Cardiac septum (tissue), 1 donor: ENCODE data around the gene NFS1. TPM values are rescaled to one million over a fixed set of nuclear protein-coding genes. Genes with fewer than 3 reads are reported as not detected.
A peak's percentile ranks its signal among the peaks of the same experiment; 100 is the strongest.

Experiments used
- DNase-seq: peaks from one replicate; pipeline ENCODE4 v3.0.0-alpha.2; 2020; ENCODE audit warnings: low spot score
- intact Hi-C: fragments of 100-400 bp; cut with DNase I; formaldehyde crosslinking; loops from one replicate; pipeline ENCODE4 v1.14.0; 2022
- total RNA-seq: library from RNA; stranded (reverse); fragmentation: NEBNext Ultra II Directional; extraction: Animal tissue kit (Norgen Biotek cat#: 25700); gene quantifications from one replicate; pipeline ENCODE4 v1.2.1, GENCODE V29; 2021
- donor health status: DM: no; HTN: no; CAD: no.

Gene NFS1
- total RNA-seq, 1 donor from 2014 or later = 55.0 TPM

DNA sequence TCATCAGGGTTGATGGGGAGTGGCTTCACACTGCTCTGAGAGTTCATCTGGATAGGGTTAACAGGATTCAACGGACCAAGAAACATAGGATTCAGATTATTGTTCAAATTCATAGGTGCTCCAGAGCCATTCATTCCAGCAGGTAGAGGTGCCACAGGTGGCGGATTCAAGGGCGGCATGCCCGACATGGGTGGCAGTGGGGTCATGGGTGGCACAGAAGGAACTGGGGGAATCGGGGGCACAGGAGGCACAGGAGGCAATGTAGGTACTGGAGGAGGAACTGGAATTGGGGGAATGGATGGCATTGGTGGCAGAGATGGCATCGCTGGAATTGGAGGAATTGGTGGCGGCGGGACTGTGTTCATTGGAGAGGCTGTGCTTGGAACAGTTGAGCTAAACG is 44.7 kb downstream of the NFS1 start:
- intact Hi-C loops = no loop called here
- DNase-seq = no peak

DNA sequence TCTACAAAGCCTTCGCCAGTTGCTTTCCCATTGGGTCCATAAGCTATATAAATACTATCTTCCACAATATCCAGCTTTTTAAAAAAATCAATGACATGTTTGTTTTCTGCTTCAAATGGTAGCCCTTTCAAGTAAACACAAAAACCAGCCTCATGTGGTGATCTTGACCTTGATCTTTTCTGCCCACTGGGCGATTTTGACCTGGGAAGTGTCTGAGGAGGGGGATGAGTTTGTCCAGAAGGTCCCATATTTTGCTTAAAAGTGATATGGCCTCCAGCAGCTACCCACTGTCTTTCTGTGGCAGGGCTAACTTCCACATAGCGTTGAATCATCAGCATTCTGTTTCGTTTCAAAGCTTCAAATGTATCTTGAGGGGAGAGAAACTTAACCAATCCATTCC is 45.3 kb downstream of the NFS1 start:
- no peak for DNase-seq
- intact Hi-C loops = no loop called here

- DNase-seq = no peak
- intact Hi-C loops = no loop called here
These were observed 45.8 kb downstream of the NFS1 start for GRCh38 chr20:35653430-35653734.

DNA sequence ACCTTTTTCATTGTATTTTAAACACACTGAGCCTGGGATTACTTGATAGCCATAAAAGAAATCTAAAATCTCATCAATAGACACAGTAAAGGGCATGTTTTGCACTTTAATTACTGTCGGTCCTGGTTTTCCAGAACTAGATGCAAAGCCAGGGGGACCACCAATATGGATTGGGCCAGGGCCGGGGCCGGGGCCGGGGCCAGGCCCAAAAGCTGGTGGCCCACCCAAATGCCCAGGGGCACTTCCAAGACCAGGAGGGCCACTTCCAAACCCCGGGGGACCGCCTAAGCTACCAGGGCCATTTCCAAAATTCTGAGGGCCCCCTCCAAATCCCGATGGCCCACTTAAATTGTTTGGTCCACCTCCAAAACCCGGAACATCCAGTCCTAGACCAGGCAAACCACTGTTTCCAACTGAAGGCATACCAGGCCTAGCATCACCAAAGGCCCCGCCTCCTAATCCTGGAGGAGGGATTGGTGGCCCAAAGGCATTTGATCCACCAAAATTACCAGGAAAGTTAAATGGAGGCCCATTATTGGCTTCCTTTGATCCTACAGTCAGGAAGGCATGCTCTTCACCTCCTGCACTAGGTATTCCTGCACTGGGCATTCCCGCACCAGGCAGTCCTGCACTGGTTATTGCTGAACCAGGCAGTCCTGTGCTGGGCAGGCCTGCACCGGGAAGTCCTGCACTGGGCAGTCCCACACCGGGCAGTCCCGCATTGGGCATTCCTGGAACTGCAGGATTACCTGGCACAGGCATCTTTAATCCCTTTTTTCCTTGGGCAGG is 46.3 kb downstream of the NFS1 start:
- intact Hi-C loops = no loop called here

GRCh38 chr20:35651958-35652357 is 47.2 kb downstream of the NFS1 start:
- intact Hi-C loops = no loop called here
- no peak for DNase-seq

More for the DNA sequence above, 46.3 kb downstream of the NFS1 start:
- no peak for DNase-seq

DNA sequence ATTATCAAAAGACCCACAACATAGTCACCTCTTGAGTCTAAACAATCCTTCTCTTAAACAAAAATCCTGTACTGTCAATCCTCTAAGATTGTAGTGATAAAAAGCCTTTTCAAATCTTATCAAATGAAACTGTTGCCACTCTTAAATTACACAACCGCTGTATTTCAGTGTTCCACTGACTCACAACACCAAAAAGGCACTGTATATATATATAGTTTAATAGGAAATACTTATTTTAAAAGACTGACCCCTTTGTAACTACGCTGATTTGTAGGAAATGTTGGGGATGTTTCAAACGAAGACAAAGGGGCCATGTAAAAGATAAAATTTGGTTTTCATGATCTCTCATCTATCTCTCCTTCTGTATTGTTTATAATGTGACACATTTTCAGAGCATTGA is 48.5 kb downstream of the NFS1 start:
- no peak for DNase-seq
- intact Hi-C loops = no loop called here

GRCh38 chr20:35648836-35649235 is 50.3 kb downstream of the NFS1 start:
- intact Hi-C loops = no loop called here
- no peak for DNase-seq

DNA sequence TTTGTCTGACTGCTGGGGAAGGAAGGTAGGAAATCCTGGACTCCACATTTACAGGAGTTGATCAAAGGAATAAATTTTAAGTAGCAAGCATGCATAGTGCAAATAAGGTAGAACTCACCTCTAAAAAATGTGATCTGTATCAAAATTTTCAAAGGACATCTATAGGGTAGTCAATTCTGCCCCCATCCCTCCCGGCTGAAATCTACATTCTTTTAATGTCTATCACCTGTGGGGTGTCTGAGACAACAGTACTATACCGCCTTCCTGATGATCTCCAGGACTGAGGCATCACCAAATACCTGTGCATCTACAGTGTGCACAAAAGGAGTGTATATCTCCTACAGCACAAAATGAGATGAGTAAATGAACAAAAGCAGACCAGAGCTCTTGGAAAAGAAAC is 54.3 kb downstream of the NFS1 start:
- intact Hi-C loops = no loop called here
- no peak for DNase-seq

GRCh38 chr20:35643045-35643444 is 56.1 kb downstream of the NFS1 start:
- DNase-seq = no peak
- intact Hi-C loops = no loop called here

DNA sequence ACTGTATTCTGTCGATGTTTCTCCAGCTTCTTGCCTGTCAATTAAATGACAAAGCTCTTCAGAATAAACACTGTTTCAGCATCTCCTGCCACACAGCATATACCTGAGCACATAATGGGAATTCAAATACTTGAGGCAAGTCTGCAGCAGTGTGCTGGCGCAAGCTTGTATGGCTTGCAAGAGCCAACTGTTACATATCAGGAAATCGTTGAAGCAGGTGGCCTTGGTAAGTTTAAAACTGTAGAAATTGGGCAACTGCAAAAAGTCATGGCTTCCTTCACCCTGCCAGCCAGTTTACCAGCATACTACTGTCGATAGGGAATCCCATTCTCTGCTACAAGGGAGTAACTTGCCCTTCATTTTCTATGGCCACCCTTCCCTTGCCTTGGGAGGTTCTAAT is 57.4 kb downstream of the NFS1 start:
- DNase-seq = peak; percentile 12
- intact Hi-C loops = no loop called here

GRCh38 chr20:35640724-35641123 is 58.4 kb downstream of the NFS1 start:
- intact Hi-C loops = no loop called here
- peak; percentile 4 for DNase-seq

DNA sequence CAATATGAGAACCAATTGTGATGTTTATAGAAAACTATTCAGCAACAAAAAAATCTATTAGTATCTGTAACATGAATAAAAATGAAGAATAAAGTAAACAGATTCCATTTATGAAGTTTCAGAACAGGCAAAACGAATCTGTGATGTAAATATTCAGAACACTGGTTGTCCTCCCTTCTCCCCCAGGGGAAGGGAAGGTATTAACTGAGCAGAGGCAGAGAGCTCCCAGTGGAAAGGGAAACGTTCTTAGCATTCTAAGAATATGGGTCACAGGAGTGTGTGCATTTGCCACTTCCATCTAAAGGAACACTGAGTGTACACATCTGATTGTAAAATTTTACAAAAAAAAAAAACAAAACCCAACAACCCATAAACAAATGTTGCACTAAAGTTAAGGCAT is 60.4 kb downstream of the NFS1 start:
- no peak for DNase-seq
- intact Hi-C loops = no loop called here

- intact Hi-C loops = no loop called here
- peak; percentile 17 for DNase-seq
These were observed 61.9 kb downstream of the NFS1 start for GRCh38 chr20:35637276-35637675.

DNA sequence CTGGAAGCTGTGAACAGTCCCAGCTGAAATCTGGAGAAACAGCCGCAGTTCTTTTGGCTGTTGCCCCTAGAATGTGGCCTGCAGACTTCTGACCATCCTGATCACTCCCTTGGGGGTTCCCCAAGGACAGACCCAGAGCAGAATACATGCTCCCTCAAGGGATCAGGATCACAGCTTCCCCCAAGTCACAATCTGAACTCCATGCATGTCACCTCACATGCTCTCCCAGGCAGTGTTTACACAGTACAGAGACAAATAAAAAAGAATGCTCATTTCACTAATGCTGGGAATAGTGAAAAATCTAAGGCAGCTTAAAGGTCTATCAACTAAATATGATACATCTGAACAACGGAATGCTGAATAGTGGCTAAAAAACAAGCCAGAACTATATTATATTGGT is 63.1 kb downstream of the NFS1 start:
- intact Hi-C loops = no loop called here

DNA sequence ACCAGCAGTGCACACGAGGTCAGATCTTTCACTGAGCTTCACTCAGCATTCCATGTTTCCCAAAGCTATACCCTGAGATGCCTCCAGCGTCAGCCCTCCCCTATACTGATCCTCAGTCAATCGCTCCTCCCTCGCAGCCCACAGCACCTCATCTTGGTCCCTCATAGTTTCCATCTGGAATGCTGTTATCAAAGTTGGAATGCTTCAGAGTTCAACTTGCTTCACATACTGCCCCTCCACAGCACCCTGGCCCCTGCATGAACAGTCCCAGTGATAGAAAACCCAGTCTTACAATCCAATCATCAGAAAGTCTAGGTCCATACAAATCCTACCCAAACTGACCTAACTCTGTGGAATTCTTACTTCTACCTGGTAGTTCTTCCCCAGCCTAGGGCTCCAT is 63.5 kb downstream of the NFS1 start:
- intact Hi-C loops = no loop called here
- peak; percentile 33 for DNase-seq

More for the DNA sequence above, 63.1 kb downstream of the NFS1 start:
- DNase-seq = peak; percentile 6

GRCh38 chr20:35632539-35633115 is 66.5 kb downstream of the NFS1 start:
- DNase-seq = peak; percentile 57
- intact Hi-C loops = no loop called here

DNA sequence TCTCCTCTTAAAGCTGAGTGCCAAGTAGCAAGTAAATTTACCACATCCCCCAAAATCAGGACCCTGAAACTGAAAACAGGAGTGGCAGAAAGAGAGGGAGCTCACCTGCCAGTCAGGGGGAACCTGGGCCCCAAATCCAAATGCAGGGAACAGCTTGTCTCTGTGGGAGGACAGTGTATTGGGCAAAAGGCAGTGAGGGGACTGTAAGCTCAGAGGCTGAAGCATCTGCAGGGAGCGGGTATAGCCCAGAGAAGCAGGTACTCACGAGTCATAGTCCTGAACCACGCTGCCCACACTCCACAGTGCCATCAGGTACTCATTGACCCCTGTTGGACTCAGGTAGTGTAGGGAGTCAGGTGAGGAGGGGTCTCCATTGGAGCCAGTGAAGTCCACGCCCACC is 68.5 kb downstream of the NFS1 start:
- intact Hi-C loops = no loop called here
- peak; percentile 43 for DNase-seq

- intact Hi-C loops = no loop called here
- DNase-seq = peak; percentile 49
These were observed 69.6 kb downstream of the NFS1 start for GRCh38 chr20:35629427-35630145.

DNA sequence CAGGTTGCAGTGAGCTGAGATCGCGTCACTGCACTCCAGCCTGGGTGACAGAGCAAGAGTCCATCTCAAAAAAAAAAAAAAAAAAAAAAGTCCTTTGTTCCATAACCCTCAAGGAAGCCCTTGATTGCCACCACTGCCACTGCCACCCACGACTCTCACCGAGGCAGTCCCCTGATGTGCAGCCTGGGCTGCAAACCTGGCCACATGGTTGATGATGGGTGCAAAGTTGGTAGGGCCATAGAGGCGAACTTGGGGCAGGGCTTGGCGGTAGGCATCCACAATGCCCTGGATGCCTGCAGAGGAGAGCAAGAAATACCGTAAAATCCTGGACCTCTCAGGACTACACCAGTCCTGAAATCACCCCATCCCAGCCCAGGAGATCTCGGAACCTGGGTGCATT is 72.0 kb downstream of the NFS1 start:
- intact Hi-C loops = no loop called here
- DNase-seq = no peak

DNA sequence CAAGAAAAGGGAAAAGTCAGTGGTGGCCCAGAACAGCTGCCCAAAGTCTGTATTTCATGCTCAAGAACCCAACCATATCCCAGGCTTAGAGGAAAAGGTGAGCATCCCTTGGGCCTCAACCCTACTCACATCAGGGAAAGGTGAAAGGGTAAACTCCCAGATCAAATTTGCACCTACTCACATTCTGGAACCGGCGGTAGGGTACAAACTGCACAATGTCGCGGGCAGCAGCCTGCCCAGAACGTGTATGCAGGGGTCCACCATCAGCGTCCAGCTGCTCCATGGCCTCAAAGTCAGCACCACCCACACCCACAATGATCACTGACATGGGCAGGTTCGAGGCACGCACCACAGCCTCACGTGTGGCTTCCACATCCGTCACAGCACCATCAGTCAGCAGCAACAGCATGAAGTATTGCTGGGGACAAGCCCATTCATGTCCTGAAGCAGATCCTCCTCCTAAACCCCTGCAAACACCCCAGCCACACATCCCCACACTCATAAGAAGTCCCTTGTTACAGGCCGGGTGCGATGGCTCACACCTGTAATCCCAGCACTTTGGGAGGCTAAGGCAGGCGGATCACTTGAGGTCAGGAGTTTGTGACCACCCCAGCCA is 72.7 kb downstream of the NFS1 start:
- intact Hi-C loops = no loop called here
- peak; percentile 56 for DNase-seq
